ENCODE measurements around the gene KLHL2. TPM values are rescaled to one million over a fixed set of nuclear protein-coding genes. Genes with fewer than 3 reads are reported as not detected.
"Not testable (repeated sequence)": the region's sequence is repeated elsewhere in the genome, so short reads cannot be mapped to it uniquely, and the experiment has no call there.

The KLHL2 gene
- total RNA-seq, 4 donors from 2014 or later, result 6.1 to 68.2 (median 26.2) TPM

GRCh38 chr4:165234766-165235165 lies 27.4 kb downstream of the KLHL2 start:
- Histone ChIP-seq H3K27me3 (no peaks in the 10 kb centered on the region), H3K4me1 (no peaks in the 10 kb centered on the region), H3K9me3 (no peaks in the 10 kb centered on the region), H3K27ac (no peak overlapping the region), H3K36me3 (no peaks in the 10 kb centered on the region), H3K4me3 (no peak overlapping the region)
- DNase-seq, result no peak
- TF ChIP-seq, protein P1, sequence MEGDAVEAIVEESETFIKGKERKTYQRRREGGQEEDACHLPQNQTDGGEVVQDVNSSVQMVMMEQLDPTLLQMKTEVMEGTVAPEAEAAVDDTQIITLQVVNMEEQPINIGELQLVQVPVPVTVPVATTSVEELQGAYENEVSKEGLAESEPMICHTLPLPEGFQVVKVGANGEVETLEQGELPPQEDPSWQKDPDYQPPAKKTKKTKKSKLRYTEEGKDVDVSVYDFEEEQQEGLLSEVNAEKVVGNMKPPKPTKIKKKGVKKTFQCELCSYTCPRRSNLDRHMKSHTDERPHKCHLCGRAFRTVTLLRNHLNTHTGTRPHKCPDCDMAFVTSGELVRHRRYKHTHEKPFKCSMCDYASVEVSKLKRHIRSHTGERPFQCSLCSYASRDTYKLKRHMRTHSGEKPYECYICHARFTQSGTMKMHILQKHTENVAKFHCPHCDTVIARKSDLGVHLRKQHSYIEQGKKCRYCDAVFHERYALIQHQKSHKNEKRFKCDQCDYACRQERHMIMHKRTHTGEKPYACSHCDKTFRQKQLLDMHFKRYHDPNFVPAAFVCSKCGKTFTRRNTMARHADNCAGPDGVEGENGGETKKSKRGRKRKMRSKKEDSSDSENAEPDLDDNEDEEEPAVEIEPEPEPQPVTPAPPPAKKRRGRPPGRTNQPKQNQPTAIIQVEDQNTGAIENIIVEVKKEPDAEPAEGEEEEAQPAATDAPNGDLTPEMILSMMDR (IDR thresholded peaks at IDR 0.05), result no peak
- TF ChIP-seq POLR2A (IDR thresholded peaks at IDR 0.05), result no peak
- intact Hi-C loops (cut with DNase I; ENCODE audit: low total_unique reads), result no loop called here

- H3K9me3 ChIP-seq; H3K36me3 ChIP-seq; intact Hi-C loops (cut with DNase I; ENCODE audit: low total_unique reads); H3K27me3 ChIP-seq; DNase-seq; H3K4me3 ChIP-seq; H3K27ac ChIP-seq; H3K4me1 ChIP-seq: not testable (repeated sequence)
Measured at GRCh38 chr4:165236852-165237251, 29.5 kb downstream of the KLHL2 start.

DNA sequence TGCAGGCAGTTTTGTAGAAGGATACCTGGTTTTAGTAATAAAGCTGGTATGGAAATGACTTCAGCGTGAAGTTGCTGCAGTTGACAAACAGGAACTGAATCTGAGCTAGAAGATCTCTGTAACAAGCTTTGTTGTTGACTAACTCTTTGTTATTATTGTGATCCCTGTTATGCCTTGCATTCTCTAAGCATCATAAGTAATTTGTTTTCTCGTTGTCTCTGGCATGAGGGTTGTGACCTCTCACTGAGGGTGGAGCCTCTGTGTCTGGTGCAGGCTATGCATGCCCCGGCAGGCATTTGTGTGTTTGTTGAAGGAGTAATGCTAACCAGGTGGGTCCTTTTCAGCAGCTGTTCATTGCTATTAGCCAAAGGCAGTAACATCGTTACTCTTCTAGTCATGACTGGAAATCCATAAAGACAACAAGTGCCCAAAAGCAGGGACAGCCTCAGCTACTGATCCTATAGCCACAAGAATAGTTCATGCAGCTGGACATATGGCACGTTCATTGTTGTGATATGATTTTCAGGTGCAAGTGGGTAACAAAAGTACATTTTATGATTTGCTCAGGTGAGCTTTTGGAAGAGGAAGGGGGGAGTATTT lies 30.8 kb downstream of the KLHL2 start:
- H3K4me1 ChIP-seq; H3K4me3 ChIP-seq; H3K27me3 ChIP-seq; intact Hi-C loops (cut with DNase I; ENCODE audit: low total_unique reads); H3K9me3 ChIP-seq; H3K27ac ChIP-seq; DNase-seq; H3K36me3 ChIP-seq: not testable (repeated sequence)

DNA sequence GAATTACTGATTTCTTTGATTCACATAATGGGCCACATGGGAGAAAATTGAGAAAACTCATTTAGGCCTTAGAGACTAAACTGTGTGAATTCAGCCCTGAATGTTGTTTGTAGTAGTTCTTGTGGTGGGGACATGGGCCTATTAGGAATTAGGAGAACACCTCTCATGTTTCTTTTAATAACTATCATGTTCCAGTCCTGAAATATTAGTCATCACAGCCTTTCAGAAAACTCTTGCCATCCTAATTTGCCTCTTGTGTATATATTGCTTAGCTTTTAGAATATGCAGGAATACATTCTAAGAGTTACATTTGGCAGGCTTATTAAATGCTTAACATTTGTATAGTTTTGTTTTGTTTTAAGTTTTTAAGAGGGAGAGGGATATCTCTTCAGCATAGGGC lies 33.4 kb downstream of the KLHL2 start:
- DNase-seq; intact Hi-C loops (cut with DNase I; ENCODE audit: low total_unique reads): not testable (repeated sequence)

GRCh38 chr4:165244148-165244547 lies 36.8 kb downstream of the KLHL2 start:
- H3K4me1 ChIP-seq; H3K27me3 ChIP-seq; H3K27ac ChIP-seq; H3K4me3 ChIP-seq; H3K36me3 ChIP-seq; intact Hi-C loops (cut with DNase I; ENCODE audit: low total_unique reads); H3K9me3 ChIP-seq; DNase-seq: not testable (repeated sequence)

More for the DNA sequence above, 33.4 kb downstream of the KLHL2 start:
- not testable (repeated sequence) for H3K4me3 ChIP-seq, H3K4me1 ChIP-seq, H3K9me3 ChIP-seq, H3K27me3 ChIP-seq, H3K27ac ChIP-seq, H3K36me3 ChIP-seq

DNA sequence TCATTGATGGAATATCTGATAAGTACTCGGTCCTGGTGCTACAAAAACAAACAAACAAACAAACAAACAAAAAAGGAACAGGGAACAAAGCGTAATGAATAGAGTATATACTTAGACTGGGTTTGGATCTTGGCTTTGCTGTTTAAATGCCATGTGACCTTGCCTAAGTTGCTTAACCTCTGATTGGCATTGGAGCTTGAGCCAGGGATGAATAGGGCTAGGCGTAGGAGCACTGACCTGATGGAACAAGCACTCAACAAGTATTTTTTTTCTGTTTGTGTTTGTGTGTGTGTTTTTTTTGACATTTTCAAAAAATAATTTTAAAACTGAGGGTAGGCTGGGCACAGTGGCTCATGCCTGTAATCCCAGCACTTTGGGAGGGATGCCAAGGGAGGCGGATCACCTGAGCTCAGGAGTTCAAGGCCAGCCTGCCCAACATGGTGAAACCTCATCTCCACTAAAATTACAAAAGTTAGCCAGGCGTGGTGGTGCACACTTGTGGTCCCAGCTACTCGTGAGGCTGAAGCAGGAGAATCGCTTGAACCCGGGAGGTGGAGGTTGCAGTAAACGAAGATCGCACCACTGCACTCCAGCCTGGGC lies 37.3 kb downstream of the KLHL2 start:
- H3K27me3 ChIP-seq; DNase-seq; H3K9me3 ChIP-seq; H3K4me3 ChIP-seq; intact Hi-C loops (cut with DNase I; ENCODE audit: low total_unique reads); H3K27ac ChIP-seq; H3K4me1 ChIP-seq; H3K36me3 ChIP-seq: not testable (repeated sequence)

GRCh38 chr4:165248102-165248501 lies 40.7 kb downstream of the KLHL2 start:
- DNase-seq, result no peak
- Histone ChIP-seq H3K27ac (no peak overlapping the region), H3K36me3 (no peaks in the 10 kb centered on the region), H3K27me3 (no peaks in the 10 kb centered on the region), H3K4me1 (no peaks in the 10 kb centered on the region), H3K9me3 (no peaks in the 10 kb centered on the region), H3K4me3 (no peak overlapping the region)
- intact Hi-C loops (cut with DNase I; ENCODE audit: low total_unique reads), result no loop called here
- no peak for TF ChIP-seq POLR2A (IDR thresholded peaks at IDR 0.05)
- TF ChIP-seq, protein P1 (IDR thresholded peaks at IDR 0.05), result no peak

DNA sequence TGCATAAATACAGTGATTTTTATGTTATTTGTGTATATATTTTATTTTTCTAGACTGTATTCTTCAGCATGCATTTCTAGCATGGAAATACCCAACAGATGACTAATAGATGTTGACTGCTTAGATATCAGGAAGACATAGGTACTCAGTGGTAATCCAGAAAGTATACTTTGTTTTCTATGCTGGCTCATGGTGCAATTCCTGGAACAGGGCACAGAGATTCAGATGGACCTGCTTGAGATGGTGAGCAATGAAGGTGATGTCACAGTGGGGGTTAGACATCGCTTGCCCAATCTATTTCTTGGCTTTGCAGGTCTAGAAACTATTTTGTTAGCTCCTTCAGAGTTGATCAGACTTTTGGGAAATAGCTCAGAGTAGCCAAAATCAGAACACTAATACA lies 41.5 kb downstream of the KLHL2 start:
- H3K9me3 ChIP-seq; intact Hi-C loops (cut with DNase I; ENCODE audit: low total_unique reads); H3K4me3 ChIP-seq; H3K27me3 ChIP-seq; H3K27ac ChIP-seq; DNase-seq; H3K36me3 ChIP-seq; H3K4me1 ChIP-seq: not testable (repeated sequence)

DNA sequence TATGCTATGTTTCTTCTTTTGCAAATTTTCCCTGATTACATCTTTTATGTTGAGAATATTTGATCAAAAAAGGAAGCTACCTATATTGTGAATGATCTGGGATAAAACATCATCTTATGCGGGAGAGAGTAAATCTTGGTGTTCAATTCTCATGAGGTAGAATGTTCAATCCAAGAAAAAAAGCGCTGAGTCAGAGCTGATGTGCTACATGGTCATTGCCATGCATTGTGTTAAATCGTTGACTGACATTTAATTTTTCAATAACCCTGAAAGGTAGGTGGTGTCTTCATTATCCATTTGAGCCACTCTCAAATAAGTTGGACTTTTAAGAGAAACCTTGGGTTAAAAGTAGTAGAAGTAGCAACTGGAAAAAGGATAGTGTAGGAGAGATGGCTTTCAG lies 47.4 kb downstream of the KLHL2 start:
- H3K4me3 ChIP-seq; H3K27ac ChIP-seq; DNase-seq; intact Hi-C loops (cut with DNase I; ENCODE audit: low total_unique reads); H3K36me3 ChIP-seq; H3K9me3 ChIP-seq; H3K27me3 ChIP-seq; H3K4me1 ChIP-seq: not testable (repeated sequence)

- H3K4me3 ChIP-seq; H3K36me3 ChIP-seq; H3K9me3 ChIP-seq; DNase-seq; H3K4me1 ChIP-seq; H3K27ac ChIP-seq; intact Hi-C loops (cut with DNase I; ENCODE audit: low total_unique reads); H3K27me3 ChIP-seq: not testable (repeated sequence)
Measured at GRCh38 chr4:165255439-165255838, 48.1 kb downstream of the KLHL2 start.

DNA sequence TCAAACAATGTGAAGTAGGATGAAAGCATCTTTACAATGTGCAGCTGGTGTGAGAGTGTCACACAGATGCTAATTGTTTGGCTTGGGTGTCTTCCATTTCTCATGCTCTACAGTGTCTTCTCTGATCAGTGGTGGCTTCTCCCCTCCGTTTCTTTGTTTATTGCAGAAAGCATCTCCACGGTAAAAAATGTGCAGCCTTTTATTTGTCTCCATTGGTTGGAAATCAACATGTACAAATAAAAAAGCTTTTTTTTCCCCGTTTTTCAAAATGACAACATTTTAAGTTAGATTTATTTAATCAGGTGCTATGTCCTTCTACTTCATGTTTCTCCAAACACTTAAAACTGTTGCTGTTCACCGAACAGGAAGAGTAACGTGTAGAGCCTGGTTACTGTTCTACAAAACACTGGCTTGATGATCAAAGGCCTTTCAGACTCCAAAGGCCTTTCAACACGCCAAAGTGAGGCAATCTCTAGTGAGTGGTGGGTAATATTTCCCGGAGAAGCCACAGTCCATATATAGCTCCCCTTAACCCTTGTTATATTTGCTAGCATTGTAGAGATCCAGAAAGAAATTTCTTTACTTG lies 48.8 kb downstream of the KLHL2 start:
- H3K27ac ChIP-seq; H3K27me3 ChIP-seq; H3K9me3 ChIP-seq; H3K36me3 ChIP-seq; H3K4me3 ChIP-seq; intact Hi-C loops (cut with DNase I; ENCODE audit: low total_unique reads); DNase-seq; H3K4me1 ChIP-seq: not testable (repeated sequence)
